G401.6 (cell line): ENCODE measurements around the gene SKI.

ENCODE experiments used
- FAIRE-seq: peaks from 2 replicates; lab custom pipeline; 2012; peaks lifted over from hg19 to GRCh38; lab: Jason Lieb, UNC

Gene SKI

GRCh38 chr1:2310332-2311183, 82.4 kb downstream of the SKI start:
- FAIRE-seq: no peak

DNA sequence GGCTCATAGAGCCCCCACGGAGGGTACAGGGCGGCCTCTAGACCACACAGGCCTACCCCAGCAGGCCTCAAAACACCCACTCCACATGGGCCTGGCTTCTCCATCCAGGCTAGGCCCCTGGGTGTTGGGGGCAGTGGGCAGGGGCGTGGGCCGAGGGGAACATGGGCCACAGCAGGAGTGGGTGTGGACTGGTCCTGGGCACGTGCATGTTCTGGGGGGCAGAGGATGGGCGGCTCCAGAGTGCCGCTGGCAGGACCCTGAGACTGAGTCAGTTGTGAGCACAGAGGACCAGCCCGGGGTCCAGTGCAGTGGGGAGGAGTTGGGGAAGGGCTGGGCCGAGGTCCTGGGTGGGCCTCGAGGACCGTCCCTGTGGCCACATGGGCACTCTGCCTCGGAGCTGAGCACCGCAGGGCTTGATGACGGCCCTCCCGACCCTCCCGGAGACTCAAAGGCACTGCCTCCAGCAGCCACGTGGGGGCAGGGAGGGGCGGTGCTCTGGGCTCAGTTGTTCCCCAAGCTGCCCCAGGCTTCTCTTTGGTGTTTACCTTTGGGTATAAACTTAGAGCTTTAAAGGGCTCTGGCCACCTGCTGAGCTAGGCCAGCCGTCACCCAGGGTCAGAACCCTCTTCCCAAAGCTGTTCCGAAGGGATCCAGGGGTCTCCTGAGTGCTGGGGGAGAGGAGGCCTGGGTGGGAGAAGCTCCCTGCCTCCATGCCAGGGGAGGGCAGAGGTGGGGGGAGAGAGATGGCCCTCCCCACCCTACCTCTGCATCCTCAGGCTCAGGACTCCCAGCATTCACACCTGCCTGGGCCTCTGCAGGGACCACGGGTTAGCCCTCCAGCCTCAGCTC, 83.3 kb downstream of the SKI start:
- peak; percentile 71 for FAIRE-seq

DNA sequence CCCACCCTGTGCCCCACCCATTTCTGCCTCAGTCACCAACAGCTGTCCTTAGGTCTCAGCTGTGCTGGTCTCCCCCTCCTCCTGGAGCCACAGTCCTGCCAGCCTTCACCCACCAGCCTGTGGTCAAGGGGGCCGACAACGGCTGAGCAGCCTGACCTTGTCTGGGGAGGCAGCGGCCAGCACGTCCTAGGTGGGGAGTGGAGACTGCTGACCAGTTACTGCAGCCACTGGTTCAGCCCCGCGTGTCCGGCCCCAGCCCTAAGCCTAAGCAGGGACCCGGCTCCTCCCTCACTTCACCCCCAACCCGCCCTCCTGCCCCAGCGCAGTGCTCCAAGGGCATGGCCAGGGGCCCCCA, 84.0 kb downstream of the SKI start:
- FAIRE-seq: no peak

- no peak for FAIRE-seq
These were observed 84.6 kb downstream of the SKI start for GRCh38 chr1:2312515-2313301.

DNA sequence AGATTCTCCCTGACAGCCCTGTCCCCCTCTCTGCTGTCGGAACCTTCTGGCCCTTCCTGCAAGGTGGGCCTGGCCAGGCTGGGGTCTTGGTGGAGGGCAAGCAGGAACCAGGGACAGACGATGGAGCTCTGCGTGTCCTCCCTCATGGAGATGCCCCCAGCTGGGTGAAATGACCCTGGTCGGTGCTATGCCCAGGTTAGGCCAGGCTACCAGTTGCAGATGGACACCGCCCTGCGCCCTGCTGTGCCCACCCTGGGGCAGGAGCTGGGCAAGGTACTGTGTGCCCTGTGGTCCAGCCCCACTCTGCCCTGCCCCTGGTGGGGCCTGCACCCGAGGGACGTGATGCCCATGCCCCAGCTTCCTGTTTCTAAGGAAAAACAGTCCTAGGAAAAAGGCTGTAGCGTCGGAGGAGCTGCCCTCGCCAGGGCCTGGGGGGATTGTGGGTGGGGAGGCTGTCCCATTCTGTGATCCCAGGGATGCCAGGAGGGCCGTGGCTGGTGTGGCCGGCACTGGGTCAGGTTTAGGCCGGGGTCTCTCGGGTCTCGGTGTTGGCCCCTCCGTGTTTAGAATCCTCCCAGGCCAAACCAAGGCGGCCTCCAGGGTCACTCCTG, 85.6 kb downstream of the SKI start:
- no peak for FAIRE-seq

- no peak for FAIRE-seq
These were observed 86.2 kb downstream of the SKI start for GRCh38 chr1:2314273-2314802.

GRCh38 chr1:2314803-2315673, 86.9 kb downstream of the SKI start:
- FAIRE-seq: no peak

DNA sequence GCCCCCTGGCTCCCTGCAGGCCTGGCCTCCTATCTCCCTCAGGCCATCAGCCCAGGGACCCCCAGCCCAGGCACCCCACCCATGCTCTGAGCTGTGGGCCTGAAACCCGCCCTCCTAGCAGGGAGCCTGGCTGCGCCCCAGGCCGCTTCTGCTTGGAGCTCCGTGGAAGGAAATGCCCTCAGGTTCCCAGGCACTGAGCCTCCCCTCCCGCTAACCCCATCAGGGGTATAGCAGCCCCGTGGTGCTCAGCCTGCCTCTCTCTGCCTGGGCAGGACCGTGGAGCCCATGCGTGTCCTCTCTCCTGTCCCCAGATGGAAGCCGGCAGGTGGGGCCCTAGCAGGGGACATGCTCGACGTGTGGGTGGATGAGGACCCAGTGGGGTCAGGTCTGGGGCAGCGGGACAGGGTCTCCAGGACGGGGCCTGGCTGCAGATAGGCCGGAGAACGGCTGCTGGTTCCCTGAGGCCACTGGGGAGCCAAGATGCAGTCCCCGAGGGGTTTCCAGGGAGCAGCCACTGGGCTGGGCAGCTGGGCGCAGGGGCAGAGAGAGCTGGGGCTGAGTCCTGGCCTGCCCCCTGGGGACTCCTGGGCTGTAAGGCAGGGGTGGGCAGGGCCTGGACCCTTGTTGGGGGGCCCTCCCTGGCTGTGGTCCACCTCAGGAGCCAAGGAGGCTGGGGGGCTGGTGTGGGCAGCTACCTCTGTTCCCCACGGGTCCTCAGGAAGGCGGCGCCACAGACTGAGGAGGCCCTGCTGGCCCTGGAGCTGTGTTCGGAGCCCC, 87.7 kb downstream of the SKI start:
- FAIRE-seq: no peak

DNA sequence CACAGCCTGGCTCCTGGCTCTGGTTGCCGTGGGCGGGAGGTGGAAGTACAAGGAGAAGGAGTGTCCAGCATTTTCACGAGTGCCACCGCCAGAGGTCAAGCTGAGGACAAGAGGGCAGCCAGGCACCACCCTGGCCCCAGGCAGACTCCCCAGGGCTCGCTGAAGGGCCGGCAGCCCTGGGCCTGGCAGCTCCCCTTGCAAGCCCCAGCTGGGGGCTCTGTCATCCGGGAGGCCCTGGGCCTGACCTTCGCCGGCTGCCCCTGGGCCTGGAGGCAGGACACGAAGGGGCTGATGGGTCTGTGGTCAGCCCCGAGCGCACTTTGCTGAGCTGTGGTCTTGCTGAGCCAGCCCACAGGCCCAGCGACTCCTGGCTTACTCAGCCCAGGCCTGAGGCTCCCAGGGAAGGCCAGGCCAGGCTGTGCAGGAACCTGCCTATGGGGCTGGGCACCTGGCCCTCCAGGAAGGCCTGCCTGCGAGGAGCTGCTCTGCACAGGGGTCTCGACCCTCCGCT, 88.4 kb downstream of the SKI start:
- no peak for FAIRE-seq

DNA sequence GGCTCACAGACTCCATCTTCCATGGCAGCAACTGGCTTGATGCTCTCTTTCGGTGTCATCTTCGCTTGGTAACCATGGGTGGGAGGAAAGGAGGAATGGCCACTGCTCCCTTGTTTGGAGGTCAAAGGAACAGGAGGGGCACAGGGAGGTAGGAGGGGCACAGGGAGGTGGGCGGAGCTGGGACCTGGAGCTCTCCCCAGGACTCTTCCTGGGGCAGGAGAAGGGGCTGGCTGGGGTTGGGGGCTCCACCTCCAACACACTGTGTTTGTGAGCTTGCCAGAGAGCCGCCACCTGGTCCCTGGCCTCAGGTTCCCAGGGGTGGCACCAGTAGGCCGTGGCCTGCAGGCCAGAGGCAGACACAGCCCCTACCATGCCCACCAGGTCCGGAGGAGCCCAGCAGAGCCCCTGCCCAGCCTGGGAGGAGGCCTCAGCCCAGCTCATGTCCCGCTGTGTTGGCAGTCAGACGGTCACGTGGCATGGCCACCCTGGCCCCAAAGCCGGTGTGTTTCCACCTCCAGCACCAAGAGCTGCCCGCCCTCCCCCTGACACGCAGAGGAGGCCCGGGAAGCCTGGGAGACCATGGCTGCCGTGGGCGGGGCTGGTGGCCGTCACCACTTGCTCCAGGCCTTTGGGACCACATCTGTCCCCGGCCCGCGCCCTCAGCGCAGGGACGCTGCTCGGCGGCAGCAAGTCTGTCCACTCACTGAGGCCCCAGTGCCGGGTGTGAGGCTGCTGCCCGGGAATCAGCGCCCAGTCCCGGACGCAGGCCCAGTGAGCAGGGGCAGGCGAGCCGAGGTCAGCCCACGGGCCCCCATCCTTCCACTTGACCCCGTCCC, 89.3 kb downstream of the SKI start:
- FAIRE-seq: no peak

- FAIRE-seq: no peak
These were observed 90.5 kb downstream of the SKI start for GRCh38 chr1:2318314-2319278.

- no peak for FAIRE-seq
These were observed 91.2 kb downstream of the SKI start for GRCh38 chr1:2319291-2319690.

GRCh38 chr1:2320006-2320405, 91.9 kb downstream of the SKI start:
- FAIRE-seq: no peak

DNA sequence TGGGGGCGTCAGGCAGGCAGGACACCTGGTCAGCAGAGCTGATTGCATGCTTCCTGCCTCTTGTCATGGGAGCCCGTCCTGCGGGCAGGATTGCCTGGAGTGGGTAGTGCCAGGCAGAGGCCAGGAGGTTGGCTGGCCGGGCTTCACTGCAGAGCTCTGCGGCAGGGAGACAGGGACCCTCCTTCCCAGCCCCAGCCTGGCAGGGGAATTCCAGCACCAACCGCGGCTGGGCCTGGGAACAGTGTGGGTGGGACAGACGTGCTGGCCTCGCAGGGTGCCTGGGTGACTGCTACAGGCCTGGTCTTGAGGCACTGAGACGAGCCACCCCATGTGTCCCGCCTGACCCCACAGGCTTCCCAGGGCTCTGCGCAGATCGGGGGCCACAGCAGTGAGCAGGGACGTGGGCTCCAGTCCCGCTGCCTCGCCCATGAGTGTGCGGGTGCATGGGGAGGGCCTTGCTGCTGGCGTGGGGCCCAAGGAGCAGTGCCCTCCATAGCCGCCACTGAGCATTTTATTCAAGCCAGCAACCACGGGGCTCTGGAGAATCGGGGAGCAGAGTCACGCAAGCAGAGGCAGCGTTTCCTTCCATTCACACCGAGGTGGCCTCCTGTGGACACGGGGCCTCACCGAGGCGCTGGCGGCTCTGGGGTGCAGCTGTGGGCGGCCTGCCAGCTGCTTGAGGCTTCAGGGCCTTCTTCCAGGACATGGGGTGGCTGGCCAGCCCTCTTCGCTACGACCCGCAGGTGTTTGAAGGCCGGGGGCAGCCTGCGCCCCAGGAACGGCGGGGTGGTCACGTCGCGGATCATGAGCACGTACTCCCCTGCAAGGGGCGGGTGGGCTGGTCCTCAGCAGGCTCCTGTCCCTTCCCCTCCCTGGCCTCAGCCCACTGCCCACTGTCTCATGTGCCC, 92.9 kb downstream of the SKI start:
- FAIRE-seq: no peak

GRCh38 chr1:2322065-2322571, 94.0 kb downstream of the SKI start:
- no peak for FAIRE-seq

DNA sequence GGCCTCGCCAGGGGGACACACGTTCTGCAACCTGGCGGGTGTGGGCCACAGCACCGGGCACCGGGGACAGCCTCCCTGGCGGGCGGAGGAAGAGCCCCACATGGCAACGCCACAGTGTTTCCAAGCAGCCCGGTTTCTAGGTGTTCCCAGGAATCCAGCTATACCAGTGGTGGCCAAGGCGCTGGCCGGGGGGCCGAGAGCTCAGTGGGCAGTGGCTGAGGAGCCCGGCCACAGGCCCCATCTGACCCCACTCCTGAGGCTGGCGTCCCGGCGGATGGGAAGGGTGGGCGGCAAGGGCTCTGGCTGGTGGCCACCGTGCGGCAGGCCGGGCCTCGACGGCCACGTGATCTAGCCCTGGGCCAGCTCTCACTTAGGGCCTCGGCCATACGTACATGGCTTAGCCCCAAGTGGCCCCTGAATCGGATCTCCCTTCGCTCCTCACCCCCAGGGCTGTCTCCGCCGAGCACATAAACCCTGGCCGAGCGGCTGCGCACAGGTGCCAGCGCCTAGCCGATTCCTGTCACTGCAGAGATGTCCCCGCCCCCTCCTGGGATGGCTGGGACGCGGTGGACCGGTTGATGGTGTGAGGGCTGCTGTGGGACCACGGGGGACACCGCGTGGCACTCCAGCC, 94.6 kb downstream of the SKI start:
- FAIRE-seq: no peak
